Astrocyte (in vitro differentiated cells and primary cell): ENCODE data around the gene CPN2. TPM values are rescaled to one million over a fixed set of nuclear protein-coding genes. Genes with fewer than 3 reads are reported as not detected.

ENCODE experiments used
- DNase-seq: peaks from one replicate; pipeline ENCODE4 v3.0.0-alpha.2; 2010; ENCODE audit warnings: low read depth
- FAIRE-seq: peaks from 2 replicates; lab custom pipeline; 2011; peaks lifted over from hg19 to GRCh38; lab: Jason Lieb, UNC
- H2AFZ ChIP-seq: 2 replicates; pipeline ENCODE4 v1.6.0; 2012; ENCODE audit warnings: low read depth, low read length, inconsistent platforms
- H3K27ac ChIP-seq: 2 replicates; pipeline ENCODE4 v1.5.1; 2011; ENCODE audit warnings: low read depth, low read length, inconsistent platforms
- H3K27me3 ChIP-seq: 2 replicates; pipeline ENCODE4 v1.6.0; 2011; ENCODE audit warnings: low read length, inconsistent platforms; ENCODE audit not compliant: insufficient read depth
- H3K36me3 ChIP-seq: 2 replicates; pipeline ENCODE4 v1.5.1; 2011; ENCODE audit warnings: low read length, inconsistent platforms; ENCODE audit not compliant: insufficient read depth
- H3K4me1 ChIP-seq: 2 replicates; pipeline ENCODE4 v1.5.1; 2011; ENCODE audit warnings: low read length, inconsistent platforms; ENCODE audit not compliant: insufficient read depth
- H3K4me2 ChIP-seq: 2 replicates; pipeline ENCODE4 v1.6.0; 2012; ENCODE audit warnings: low read length, inconsistent platforms
- H3K4me3 ChIP-seq: 2 replicates; pipeline ENCODE4 v1.5.1; 2011; ENCODE audit warnings: low read depth, mild to moderate bottlenecking, low read length, inconsistent platforms; ENCODE audit not compliant: insufficient read depth
- H3K79me2 ChIP-seq: 2 replicates; pipeline ENCODE4 v1.6.0; 2012; ENCODE audit warnings: mild to moderate bottlenecking, low read length, inconsistent platforms; ENCODE audit not compliant: insufficient read depth
- H3K9ac ChIP-seq: 2 replicates; pipeline ENCODE4 v1.6.0; 2012; ENCODE audit warnings: mild to moderate bottlenecking, low read length, inconsistent platforms
- H3K9me3 ChIP-seq: 2 replicates; pipeline ENCODE4 v1.5.1; 2012; ENCODE audit warnings: low read depth, mild to moderate bottlenecking, low read length, inconsistent platforms; ENCODE audit not compliant: insufficient read depth
- H4K20me1 ChIP-seq: 2 replicates; pipeline ENCODE4 v1.6.0; 2012; ENCODE audit warnings: low read length, inconsistent platforms; ENCODE audit not compliant: insufficient read depth
- H3K27ac Mint-ChIP-seq: one replicate; pipeline ENCODE4 v1.8.0; 2021; ENCODE audit warnings: mild to moderate bottlenecking, mixed read lengths; ENCODE audit not compliant: unreplicated experiment
- H3K27me3 Mint-ChIP-seq: one replicate; pipeline ENCODE4 v1.8.0; 2021; ENCODE audit warnings: low read depth, mixed read lengths; ENCODE audit not compliant: unreplicated experiment
- H3K36me3 Mint-ChIP-seq: one replicate; pipeline ENCODE4 v1.8.0; 2021; ENCODE audit warnings: low read depth, mixed read lengths; ENCODE audit not compliant: unreplicated experiment
- H3K4me1 Mint-ChIP-seq: one replicate; pipeline ENCODE4 v1.8.0; 2021; ENCODE audit warnings: low read depth, mixed read lengths; ENCODE audit not compliant: unreplicated experiment
- H3K4me3 Mint-ChIP-seq: one replicate; pipeline ENCODE4 v1.8.0; 2021; ENCODE audit warnings: mild to moderate bottlenecking, moderate library complexity, mixed read lengths; ENCODE audit not compliant: unreplicated experiment
- H3K9me3 Mint-ChIP-seq: one replicate; pipeline ENCODE4 v1.8.0; 2021; ENCODE audit warnings: mild to moderate bottlenecking, mixed read lengths; ENCODE audit not compliant: unreplicated experiment
- CTCF ChIP-seq: IDR thresholded peaks from 2 replicates; pipeline ENCODE4 v1.5.1; 2011; ENCODE audit warnings: low read depth, mild to moderate bottlenecking, inconsistent platforms, low read length, moderate library complexity; ENCODE audit not compliant: insufficient read depth
- EZH2 ChIP-seq: IDR thresholded peaks from 2 replicates; pipeline ENCODE4 v1.6.1; 2012; ENCODE audit warnings: mild to moderate bottlenecking, low read length, inconsistent platforms; ENCODE audit not compliant: insufficient read depth
- total RNA-seq: library from RNA; stranded (reverse); gene quantifications from 2 replicates; pipeline ENCODE4 v1.2.1, GENCODE V29; 2021

The CPN2 gene
- total RNA-seq, 1 donor from 2014 or later, result not detected

GRCh38 chr3:194301730-194302129 is 49.4 kb downstream of the CPN2 start:
- Histone ChIP-seq H3K9ac (no peak overlapping the region), H3K9me3 (no peaks in the 10 kb centered on the region), H2AFZ (no peak overlapping the region), H3K27me3 (peaks cover 33% of the 10 kb centered on the region), H3K36me3 (no peaks in the 10 kb centered on the region), H3K4me2 (no peak overlapping the region), H3K79me2 (no peaks in the 10 kb centered on the region), H3K4me3 (no peak overlapping the region), H3K4me1 (peaks cover 6% of the 10 kb centered on the region), H4K20me1 (no peaks in the 10 kb centered on the region), H3K27ac (no peak overlapping the region)
- no peaks in the 10 kb centered on the region for H3K36me3 Mint-ChIP-seq
- H3K9me3 Mint-ChIP-seq, result peaks cover 2% of the 10 kb centered on the region
- FAIRE-seq (no peak), DNase-seq (no peak)
- no peak overlapping the region for H3K4me3 Mint-ChIP-seq
- peaks cover 4% of the 10 kb centered on the region for H3K4me1 Mint-ChIP-seq
- peaks cover 32% of the 10 kb centered on the region for H3K27me3 Mint-ChIP-seq
- no peak overlapping the region for H3K27ac Mint-ChIP-seq
- TF ChIP-seq CTCF (no peak), EZH2 (no peak)

GRCh38 chr3:194300936-194301335 is 50.2 kb downstream of the CPN2 start:
- Histone ChIP-seq H4K20me1 (no peaks in the 10 kb centered on the region), H3K9ac (no peak overlapping the region), H3K4me2 (no peak overlapping the region), H2AFZ (no peak overlapping the region), H3K79me2 (no peaks in the 10 kb centered on the region), H3K27me3 (peaks cover 25% of the 10 kb centered on the region), H3K4me3 (no peak overlapping the region), H3K36me3 (no peaks in the 10 kb centered on the region), H3K27ac (no peak overlapping the region), H3K4me1 (peaks cover 12% of the 10 kb centered on the region), H3K9me3 (no peaks in the 10 kb centered on the region)
- H3K4me3 Mint-ChIP-seq, result no peak overlapping the region
- H3K36me3 Mint-ChIP-seq, result no peaks in the 10 kb centered on the region
- no peak for FAIRE-seq
- DNase-seq, result no peak
- no peak overlapping the region for H3K27ac Mint-ChIP-seq
- TF ChIP-seq CTCF, result no peak
- no peak for TF ChIP-seq EZH2
- H3K9me3 Mint-ChIP-seq, result peaks cover 2% of the 10 kb centered on the region
- H3K27me3 Mint-ChIP-seq, result peaks cover 25% of the 10 kb centered on the region
- H3K4me1 Mint-ChIP-seq, result peaks cover 9% of the 10 kb centered on the region

GRCh38 chr3:194300382-194300758 is 50.8 kb downstream of the CPN2 start:
- Histone ChIP-seq H3K79me2 (no peaks in the 10 kb centered on the region), H4K20me1 (no peaks in the 10 kb centered on the region), H3K9me3 (no peaks in the 10 kb centered on the region), H3K4me2 (no peak overlapping the region), H3K36me3 (no peaks in the 10 kb centered on the region), H2AFZ (no peak overlapping the region), H3K27ac (no peak overlapping the region), H3K4me1 (peaks cover 12% of the 10 kb centered on the region), H3K4me3 (no peak overlapping the region), H3K27me3 (peaks cover 20% of the 10 kb centered on the region), H3K9ac (no peak overlapping the region)
- DNase-seq (peak; percentile 75), FAIRE-seq (no peak)
- no peak overlapping the region for H3K27ac Mint-ChIP-seq
- no peak for TF ChIP-seq EZH2
- no peak for TF ChIP-seq CTCF
- H3K27me3 Mint-ChIP-seq, result peaks cover 19% of the 10 kb centered on the region
- H3K9me3 Mint-ChIP-seq, result no peaks in the 10 kb centered on the region
- H3K36me3 Mint-ChIP-seq, result no peaks in the 10 kb centered on the region
- H3K4me3 Mint-ChIP-seq, result no peak overlapping the region
- peaks cover 9% of the 10 kb centered on the region for H3K4me1 Mint-ChIP-seq
